HCT116 (cell line): ENCODE results near the gene APP.

Experiments used
- EZH2 ChIP-seq: fragments of 200-600 bp; sonication (generic); IDR thresholded peaks from 2 replicates; pipeline ENCODE4 v1.6.1; 2017; ENCODE audit warnings: antibody characterized with exemption, mixed run types
- EZH2phosphoT487 ChIP-seq: fragments of 200-600 bp; IDR thresholded peaks from 2 replicates; pipeline ENCODE4 v1.6.1; 2018; ENCODE audit warnings: antibody characterized with exemption, borderline replicate concordance
- JUND ChIP-seq: IDR thresholded peaks from 2 replicates; pipeline ENCODE4 v1.6.1; 2012
- POLR2A ChIP-seq: IDR thresholded peaks from 2 replicates; pipeline ENCODE4 v1.7.0; 2011; ENCODE audit warnings: borderline replicate concordance; ENCODE audit not compliant: insufficient read depth, insufficient read length; ENCODE audit errors: extremely low read depth
- POLR2AphosphoS5 ChIP-seq: IDR thresholded peaks from 2 replicates; pipeline ENCODE4 v1.6.1; 2011; ENCODE audit warnings: mild to moderate bottlenecking, low read depth, low read length, moderate library complexity
- YY1 ChIP-seq: IDR thresholded peaks from 2 replicates; pipeline ENCODE4 v1.6.1; 2011; ENCODE audit warnings: low read length, low read depth, moderate library complexity, mild to moderate bottlenecking; ENCODE audit not compliant: insufficient replicate concordance; ENCODE audit errors: extremely low read depth
- ZFX ChIP-seq: fragments of 450-650 bp; IDR thresholded peaks from 2 replicates; pipeline ENCODE4 v1.6.1; 2017
- TF ChIP-seq, protein P1 (sequence below), 3 experiments: fragments of 200-600 bp in 1 of 3; sonication (generic) in 1 of 3; IDR thresholded peaks in 2 of 3; conservative IDR thresholded peaks in 1 of 3; 2 replicates each; pipeline ENCODE4 v1.5.1; 2012 to 2017; ENCODE audit warnings: low read depth in 2 of 3, low read length in 2 of 3, antibody characterized with exemption in 1 of 3, borderline replicate concordance in 1 of 3, control low read depth in 1 of 3, mild to moderate bottlenecking in 1 of 3, mixed read lengths in 1 of 3, mixed run types in 1 of 3, moderate library complexity in 1 of 3; ENCODE audit not compliant: insufficient read depth in 1 of 3
- TF ChIP-seq, protein P2 (sequence below): IDR thresholded peaks from 2 replicates; pipeline ENCODE4 v1.6.1; 2012

DNA sequence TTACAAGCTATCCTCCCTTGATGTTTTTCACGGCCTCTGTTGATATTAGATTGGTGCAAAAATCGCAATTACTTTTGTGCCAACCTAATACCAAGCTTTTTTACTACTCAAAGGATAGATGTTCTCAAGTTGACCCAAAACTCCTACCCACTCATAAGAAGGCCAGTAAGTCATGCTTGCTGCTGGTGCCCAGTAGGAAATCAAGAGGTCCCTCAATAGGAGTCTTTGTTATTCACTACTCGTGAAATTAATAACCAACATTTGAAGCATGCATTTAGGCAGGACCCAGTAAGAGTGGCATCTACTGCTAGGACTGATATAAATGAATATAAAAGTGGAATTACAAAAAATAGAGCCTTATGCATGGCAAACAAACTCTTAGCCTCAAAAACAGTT, 52.6 kb downstream of the APP start:
- TF ChIP-seq POLR2AphosphoS5 (no peak), EZH2phosphoT487 (no peak), ZFX (no peak), JUND (no peak), EZH2 (no peak), YY1 (no peak), POLR2A (no peak)
- TF ChIP-seq, protein P1, sequence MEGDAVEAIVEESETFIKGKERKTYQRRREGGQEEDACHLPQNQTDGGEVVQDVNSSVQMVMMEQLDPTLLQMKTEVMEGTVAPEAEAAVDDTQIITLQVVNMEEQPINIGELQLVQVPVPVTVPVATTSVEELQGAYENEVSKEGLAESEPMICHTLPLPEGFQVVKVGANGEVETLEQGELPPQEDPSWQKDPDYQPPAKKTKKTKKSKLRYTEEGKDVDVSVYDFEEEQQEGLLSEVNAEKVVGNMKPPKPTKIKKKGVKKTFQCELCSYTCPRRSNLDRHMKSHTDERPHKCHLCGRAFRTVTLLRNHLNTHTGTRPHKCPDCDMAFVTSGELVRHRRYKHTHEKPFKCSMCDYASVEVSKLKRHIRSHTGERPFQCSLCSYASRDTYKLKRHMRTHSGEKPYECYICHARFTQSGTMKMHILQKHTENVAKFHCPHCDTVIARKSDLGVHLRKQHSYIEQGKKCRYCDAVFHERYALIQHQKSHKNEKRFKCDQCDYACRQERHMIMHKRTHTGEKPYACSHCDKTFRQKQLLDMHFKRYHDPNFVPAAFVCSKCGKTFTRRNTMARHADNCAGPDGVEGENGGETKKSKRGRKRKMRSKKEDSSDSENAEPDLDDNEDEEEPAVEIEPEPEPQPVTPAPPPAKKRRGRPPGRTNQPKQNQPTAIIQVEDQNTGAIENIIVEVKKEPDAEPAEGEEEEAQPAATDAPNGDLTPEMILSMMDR (IDR thresholded peaks at IDR 0.05 in 2 of 3, conservative IDR thresholded peaks at IDR 0.05 in 1 of 3; ENCODE audit: borderline replicate concordance in 1 of 3, insufficient read depth in 1 of 3, low read depth in 2 of 3, low read length in 2 of 3), result no peak
- TF ChIP-seq, protein P2, sequence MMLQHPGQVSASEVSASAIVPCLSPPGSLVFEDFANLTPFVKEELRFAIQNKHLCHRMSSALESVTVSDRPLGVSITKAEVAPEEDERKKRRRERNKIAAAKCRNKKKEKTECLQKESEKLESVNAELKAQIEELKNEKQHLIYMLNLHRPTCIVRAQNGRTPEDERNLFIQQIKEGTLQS, result no peak
